Stimulated activated CD4-positive, alpha-beta T cell treated with anti-CD3 and anti-CD28 coated beads, Interleukin-12 subunit alpha, Interleukin-12 subunit beta, amount 100 ng/mL, for 24 hours (primary cell): ENCODE measurements around the gene OR2B2.

Source experiments
- DNase-seq, 2 experiments: peaks; one replicate each; pipeline ENCODE4 v3.0.0-alpha.2; 2020; ENCODE audit warnings: low read depth in 2 of 2

The OR2B2 gene

GRCh38 chr6:27867051-27867944 is 44.9 kb downstream of the OR2B2 start:
- peak; percentile 37 to 78 for DNase-seq

GRCh38 chr6:27866357-27867050 is 45.7 kb downstream of the OR2B2 start:
- DNase-seq: no peak

DNA sequence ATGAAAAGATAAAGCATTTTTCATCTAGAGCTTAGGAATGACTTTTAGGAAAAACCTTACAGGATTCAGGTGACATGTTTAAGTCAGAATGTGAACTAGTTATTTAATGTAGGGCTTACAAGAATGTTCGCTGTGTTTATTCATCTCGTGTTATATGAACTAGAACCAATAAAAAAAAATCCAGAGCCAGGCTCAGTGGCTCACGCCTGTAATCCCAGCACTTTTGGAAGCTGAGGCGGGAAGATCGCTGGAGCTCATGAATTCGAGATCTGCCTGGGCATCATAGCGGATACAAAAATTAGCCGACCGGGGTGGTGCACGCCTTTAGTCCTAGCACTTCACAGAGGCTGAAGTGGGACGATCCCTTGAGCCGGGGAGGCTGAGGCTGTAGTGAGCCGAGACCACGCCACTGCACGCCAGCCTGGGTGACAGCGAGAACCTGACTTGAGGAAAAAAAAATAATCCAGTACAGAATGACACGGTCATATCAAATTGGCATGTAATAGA is 46.3 kb downstream of the OR2B2 start:
- peak in 1 of 2 experiments; percentile 56 for DNase-seq

DNA sequence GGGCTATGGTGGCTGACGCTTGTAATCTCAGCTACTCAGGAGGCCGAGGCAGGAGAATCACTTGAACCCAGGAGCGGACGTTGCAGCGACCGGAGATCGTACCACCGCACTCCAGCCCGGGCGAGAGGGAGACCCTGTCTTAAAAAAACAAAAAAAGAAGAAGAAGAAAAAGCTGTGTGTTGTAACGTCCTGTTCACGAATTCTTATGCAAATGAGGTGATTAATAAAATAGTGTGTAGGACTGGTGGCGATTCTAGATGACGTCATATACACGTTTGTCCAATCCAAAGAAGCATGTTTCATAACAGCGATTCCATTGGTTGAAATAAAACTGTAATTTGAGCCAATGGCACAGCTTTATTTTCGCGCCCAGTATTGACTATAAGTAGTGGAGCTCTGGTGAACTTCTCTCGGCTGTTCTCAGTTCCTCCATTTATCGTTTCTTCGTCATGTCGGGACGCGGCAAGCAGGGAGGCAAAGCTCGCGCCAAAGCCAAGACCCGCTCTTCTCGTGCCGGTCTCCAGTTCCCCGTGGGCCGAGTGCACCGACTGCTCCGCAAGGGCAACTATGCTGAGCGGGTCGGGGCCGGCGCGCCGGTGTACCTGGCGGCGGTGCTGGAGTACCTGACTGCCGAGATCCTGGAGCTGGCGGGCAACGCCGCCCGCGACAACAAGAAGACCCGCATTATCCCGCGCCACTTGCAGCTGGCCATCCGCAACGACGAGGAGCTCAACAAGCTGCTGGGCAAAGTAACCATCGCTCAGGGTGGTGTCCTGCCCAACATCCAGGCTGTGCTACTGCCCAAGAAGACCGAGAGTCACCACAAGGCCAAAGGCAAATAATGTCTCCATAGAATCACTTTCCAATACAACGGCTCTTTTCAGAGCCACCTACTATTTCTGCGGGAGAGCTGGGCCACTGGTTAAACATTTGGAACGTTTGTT is 47.0 kb downstream of the OR2B2 start:
- DNase-seq: peak; percentile 45 to 59

- DNase-seq: peak in 1 of 2 experiments; percentile 11
These were observed 48.0 kb downstream of the OR2B2 start for GRCh38 chr6:27863962-27864905.

DNA sequence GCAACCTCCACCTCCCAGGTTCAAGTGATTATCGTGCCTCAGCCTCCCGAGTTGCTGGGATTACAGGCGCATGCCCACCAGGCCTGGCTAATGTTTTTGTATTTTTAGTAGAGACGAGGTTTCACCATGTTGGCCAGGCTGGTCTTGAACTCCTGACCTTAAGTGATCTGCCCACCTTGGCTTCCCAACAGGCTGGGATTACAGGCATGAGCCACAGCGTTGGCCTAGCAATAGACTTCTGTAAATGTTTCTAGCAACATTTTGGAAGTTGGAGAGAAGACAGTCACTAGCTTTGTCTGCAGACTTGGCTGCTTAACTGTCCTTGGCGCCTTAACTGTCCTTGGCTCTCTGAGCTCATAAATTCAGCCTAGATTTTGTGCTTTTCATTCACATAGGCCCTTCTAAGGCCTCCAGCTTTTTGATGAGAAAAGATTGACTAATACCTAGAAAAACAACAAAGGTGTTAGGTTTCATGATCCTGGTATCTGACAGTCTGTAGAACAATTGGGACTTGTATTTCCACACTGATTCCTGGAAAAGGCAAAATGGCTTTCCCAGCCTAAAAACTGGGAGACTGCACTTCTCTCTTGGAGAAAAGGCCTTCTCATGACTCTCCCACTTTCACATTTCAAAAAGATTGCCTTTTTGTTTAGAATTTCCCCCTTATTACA is 49.7 kb downstream of the OR2B2 start:
- DNase-seq: no peak

DNA sequence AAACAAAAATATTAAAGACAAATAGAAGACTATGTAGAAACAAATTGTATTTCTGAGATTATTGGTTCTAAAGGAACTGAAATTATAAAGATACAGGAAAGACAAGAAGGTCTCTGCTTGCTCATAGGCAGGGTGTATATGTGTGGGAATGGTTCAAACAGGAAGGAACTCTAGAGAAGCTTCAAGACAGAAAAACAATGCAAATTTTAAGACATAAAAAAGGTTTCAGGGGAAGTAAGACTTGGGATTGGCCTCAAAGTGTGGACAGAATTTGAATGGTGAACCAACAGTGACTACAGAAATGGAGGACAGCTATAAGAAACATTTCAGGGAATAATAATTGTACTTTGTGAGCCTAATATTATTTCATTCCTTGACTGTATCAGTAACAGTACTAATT is 50.3 kb downstream of the OR2B2 start:
- no peak for DNase-seq

DNA sequence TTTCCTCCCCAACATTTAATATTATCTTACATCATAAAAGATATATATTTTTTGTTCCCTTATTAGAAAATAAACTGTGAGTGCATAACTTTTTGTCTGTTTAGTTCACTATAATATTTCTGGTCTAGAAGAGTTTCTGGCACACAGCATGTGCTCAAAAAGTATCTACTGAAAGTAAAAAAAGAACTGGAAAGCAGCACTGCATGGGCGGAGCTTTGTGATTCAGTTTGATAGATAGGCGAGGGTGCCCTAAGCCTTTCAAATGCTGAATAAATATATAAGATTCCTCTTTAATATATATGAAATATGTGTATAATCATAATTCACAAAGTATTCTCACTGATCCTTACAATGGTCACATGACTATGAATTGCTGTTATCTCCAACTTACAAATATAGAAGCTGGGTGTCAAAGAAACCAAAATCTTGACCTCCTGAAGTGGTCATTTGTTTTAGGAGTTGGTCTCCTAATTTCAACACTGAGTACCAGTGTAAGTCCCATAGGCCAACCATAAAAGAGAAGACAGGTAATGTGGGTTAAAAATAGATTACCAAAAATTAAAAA is 50.8 kb downstream of the OR2B2 start:
- DNase-seq: no peak
